ENCODE results near the gene ATP2B2. TPM values are rescaled to one million over a fixed set of nuclear protein-coding genes. Genes with fewer than 3 reads are reported as not detected.
"Not testable (repeated sequence)": the region's sequence is repeated elsewhere in the genome, so short reads cannot be mapped to it uniquely, and the experiment has no call there.

The ATP2B2 gene
- total RNA-seq, 2 experiments from 2014 or later, result not detected

- no peaks in the 10 kb centered on the region for H3K27me3 Mint-ChIP-seq (ENCODE audit: low read depth)
- H3K27ac Mint-ChIP-seq, result no peak overlapping the region
- ATAC-seq, result no peak
- no peak for DNase-seq
- CTCF ChIA-PET, result no interaction called here
- peaks cover 20% of the 10 kb centered on the region for H3K4me1 Mint-ChIP-seq (ENCODE audit: low read depth)
- no peaks in the 10 kb centered on the region for H3K36me3 Mint-ChIP-seq (ENCODE audit: low read depth)
- H3K9me3 Mint-ChIP-seq (ENCODE audit: insufficient read depth), result no peaks in the 10 kb centered on the region
- POLR2A ChIA-PET, result no interaction called here
- H3K4me3 Mint-ChIP-seq, result no peak overlapping the region
These were observed 113.1 kb downstream of the ATP2B2 start for GRCh38 chr3:10392244-10392643.

- peaks cover 16% of the 10 kb centered on the region for H3K4me1 Mint-ChIP-seq (ENCODE audit: low read depth)
- no peaks in the 10 kb centered on the region for H3K36me3 Mint-ChIP-seq (ENCODE audit: low read depth)
- no peak for ATAC-seq
- H3K27ac Mint-ChIP-seq, result no peak overlapping the region
- H3K9me3 Mint-ChIP-seq (ENCODE audit: insufficient read depth), result no peaks in the 10 kb centered on the region
- ChIA-PET CTCF (no interaction called here), POLR2A (no interaction called here)
- no peak for DNase-seq
- H3K4me3 Mint-ChIP-seq, result no peak overlapping the region
- no peaks in the 10 kb centered on the region for H3K27me3 Mint-ChIP-seq (ENCODE audit: low read depth)
These were observed 114.0 kb downstream of the ATP2B2 start for GRCh38 chr3:10391391-10391790.

- ATAC-seq, result no peak
- Mint-ChIP-seq H3K27ac (no peak overlapping the region), H3K9me3 (ENCODE audit: insufficient read depth) (no peaks in the 10 kb centered on the region), H3K4me3 (no peak overlapping the region), H3K36me3 (ENCODE audit: low read depth) (no peaks in the 10 kb centered on the region), H3K4me1 (ENCODE audit: low read depth) (peaks cover 10% of the 10 kb centered on the region), H3K27me3 (ENCODE audit: low read depth) (no peaks in the 10 kb centered on the region)
- DNase-seq, result no peak
- ChIA-PET CTCF (no interaction called here), POLR2A (no interaction called here)
These were observed 114.6 kb downstream of the ATP2B2 start for GRCh38 chr3:10390641-10391373.

- Mint-ChIP-seq H3K4me3 (no peak overlapping the region), H3K27me3 (ENCODE audit: low read depth) (peaks cover 2% of the 10 kb centered on the region), H3K4me1 (ENCODE audit: low read depth) (peaks cover 2% of the 10 kb centered on the region), H3K36me3 (ENCODE audit: low read depth) (no peaks in the 10 kb centered on the region), H3K9me3 (ENCODE audit: insufficient read depth) (no peaks in the 10 kb centered on the region), H3K27ac (no peak overlapping the region)
- ChIA-PET POLR2A (no interaction called here), CTCF (no interaction called here)
- DNase-seq (no peak), ATAC-seq (no peak)
These were observed 115.4 kb downstream of the ATP2B2 start for GRCh38 chr3:10389995-10390394.

GRCh38 chr3:10389339-10389738 is 116.0 kb downstream of the ATP2B2 start:
- POLR2A ChIA-PET, result no interaction called here
- H3K9me3 Mint-ChIP-seq (ENCODE audit: insufficient read depth), result no peaks in the 10 kb centered on the region
- no peaks in the 10 kb centered on the region for H3K4me1 Mint-ChIP-seq (ENCODE audit: low read depth)
- ATAC-seq, result no peak
- no peak overlapping the region for H3K27ac Mint-ChIP-seq
- H3K4me3 Mint-ChIP-seq, result no peak overlapping the region
- no peaks in the 10 kb centered on the region for H3K36me3 Mint-ChIP-seq (ENCODE audit: low read depth)
- peaks cover 2% of the 10 kb centered on the region for H3K27me3 Mint-ChIP-seq (ENCODE audit: low read depth)
- CTCF ChIA-PET, result no interaction called here
- DNase-seq, result no peak

- no peak overlapping the region for H3K4me3 Mint-ChIP-seq
- POLR2A ChIA-PET, result no interaction called here
- no peak overlapping the region for H3K27ac Mint-ChIP-seq
- H3K36me3 Mint-ChIP-seq (ENCODE audit: low read depth), result no peaks in the 10 kb centered on the region
- no peak for DNase-seq
- H3K9me3 Mint-ChIP-seq (ENCODE audit: insufficient read depth), result no peaks in the 10 kb centered on the region
- no peak for ATAC-seq
- peaks cover 3% of the 10 kb centered on the region for H3K27me3 Mint-ChIP-seq (ENCODE audit: low read depth)
- no peaks in the 10 kb centered on the region for H3K4me1 Mint-ChIP-seq (ENCODE audit: low read depth)
- CTCF ChIA-PET, result no interaction called here
These were observed 117.3 kb downstream of the ATP2B2 start for GRCh38 chr3:10387881-10388609.

GRCh38 chr3:10386121-10386520 is 119.3 kb downstream of the ATP2B2 start:
- Mint-ChIP-seq H3K27ac (no peak overlapping the region), H3K27me3 (ENCODE audit: low read depth) (peaks cover 3% of the 10 kb centered on the region)
- POLR2A ChIA-PET, result no interaction called here

GRCh38 chr3:10384541-10385360 is 120.6 kb downstream of the ATP2B2 start:
- H3K4me3 Mint-ChIP-seq, result no peak overlapping the region
- no peaks in the 10 kb centered on the region for H3K9me3 Mint-ChIP-seq (ENCODE audit: insufficient read depth)
- H3K4me1 Mint-ChIP-seq (ENCODE audit: low read depth), result no peaks in the 10 kb centered on the region
- no peak overlapping the region for H3K27ac Mint-ChIP-seq
- CTCF ChIA-PET, result no interaction called here
- ATAC-seq (no peak), DNase-seq (no peak)
- H3K27me3 Mint-ChIP-seq (ENCODE audit: low read depth), result peaks cover 3% of the 10 kb centered on the region
- POLR2A ChIA-PET, result no interaction called here
- H3K36me3 Mint-ChIP-seq (ENCODE audit: low read depth), result no peaks in the 10 kb centered on the region

More at GRCh38 chr3:10386121-10386520, 119.3 kb downstream of the ATP2B2 start:
- H3K36me3 Mint-ChIP-seq (ENCODE audit: low read depth), result no peaks in the 10 kb centered on the region
- CTCF ChIA-PET, result no interaction called here
- no peak overlapping the region for H3K4me3 Mint-ChIP-seq
- no peaks in the 10 kb centered on the region for H3K4me1 Mint-ChIP-seq (ENCODE audit: low read depth)
- H3K9me3 Mint-ChIP-seq (ENCODE audit: insufficient read depth), result no peaks in the 10 kb centered on the region
- no peak for DNase-seq
- ATAC-seq, result no peak

- DNase-seq, result no peak
- Mint-ChIP-seq H3K27me3 (ENCODE audit: low read depth) (peaks cover 3% of the 10 kb centered on the region), H3K9me3 (ENCODE audit: insufficient read depth) (no peaks in the 10 kb centered on the region), H3K36me3 (ENCODE audit: low read depth) (no peaks in the 10 kb centered on the region), H3K4me3 (no peak overlapping the region), H3K27ac (no peak overlapping the region), H3K4me1 (ENCODE audit: low read depth) (no peaks in the 10 kb centered on the region)
- CTCF ChIA-PET, result no interaction called here
- POLR2A ChIA-PET, result no interaction called here
- ATAC-seq, result no peak
These were observed 121.5 kb downstream of the ATP2B2 start for GRCh38 chr3:10383850-10384248.

GRCh38 chr3:10382892-10383849 is 122.2 kb downstream of the ATP2B2 start:
- DNase-seq, result no peak
- Mint-ChIP-seq H3K36me3 (ENCODE audit: low read depth) (no peaks in the 10 kb centered on the region), H3K27me3 (ENCODE audit: low read depth) (peaks cover 3% of the 10 kb centered on the region), H3K4me1 (ENCODE audit: low read depth) (no peaks in the 10 kb centered on the region), H3K27ac (no peak overlapping the region), H3K9me3 (ENCODE audit: insufficient read depth) (no peaks in the 10 kb centered on the region), H3K4me3 (no peak overlapping the region)
- ATAC-seq, result no peak
- POLR2A ChIA-PET, result no interaction called here
- CTCF ChIA-PET, result no interaction called here

GRCh38 chr3:10382445-10382844 is 122.9 kb downstream of the ATP2B2 start:
- H3K27me3 Mint-ChIP-seq (ENCODE audit: low read depth); CTCF ChIA-PET; ATAC-seq; H3K27ac Mint-ChIP-seq; H3K9me3 Mint-ChIP-seq (ENCODE audit: insufficient read depth); H3K36me3 Mint-ChIP-seq (ENCODE audit: low read depth); DNase-seq; H3K4me3 Mint-ChIP-seq; H3K4me1 Mint-ChIP-seq (ENCODE audit: low read depth); POLR2A ChIA-PET: not testable (repeated sequence)

All from activated CD8-positive, alpha-beta T cell treated with anti-CD3 and anti-CD28 coated beads, Interleukin-2, amount 10 ng/mL, durations not matched to agents 7 days and 5 days (primary cell).